Measurements from ENCODE around the gene TUBGCP2. TPM values are rescaled to one million over a fixed set of nuclear protein-coding genes. Genes with fewer than 3 reads are reported as not detected.
A peak's percentile ranks its signal among the peaks of the same experiment; 100 is the strongest.

Gene TUBGCP2
- total RNA-seq, 1 experiment from 2014 or later: 92.2 TPM

DNA sequence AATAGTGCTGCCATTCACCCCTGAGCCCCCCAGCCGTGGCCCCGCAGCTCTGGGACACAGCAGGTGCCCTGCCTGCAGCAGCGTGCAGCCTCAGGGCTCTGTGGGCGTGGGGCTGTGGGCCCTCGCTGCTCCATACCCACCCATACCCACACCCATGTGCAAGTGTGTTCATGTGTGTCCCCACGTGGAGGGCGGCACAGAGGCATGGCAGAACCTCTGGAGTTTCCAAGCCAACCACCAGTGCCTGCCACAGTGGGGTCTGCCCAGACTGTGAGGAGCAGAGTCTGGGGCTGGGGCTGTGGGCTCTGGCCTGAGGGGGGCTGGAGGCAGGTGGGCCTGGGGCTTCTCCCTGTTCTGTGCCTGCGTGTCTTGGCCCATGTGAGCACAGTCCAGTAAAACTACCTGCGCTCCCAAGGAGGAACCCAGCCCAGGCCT lies 40.9 kb upstream of the TUBGCP2 start:
- no peaks in the 10 kb centered on the region for H3K36me3 ChIP-seq (ENCODE audit: control insufficient read depth, insufficient read depth, low read length)
- H3K4me3 ChIP-seq (ENCODE audit: low read depth, low read length): no peak overlapping the region
- Mint-ChIP-seq H3K4me3 (ENCODE audit: unreplicated experiment) (peak overlapping the region; percentile 38), H3K9me3 (ENCODE audit: unreplicated experiment) (peaks cover 9% of the 10 kb centered on the region), H3K27ac (ENCODE audit: unreplicated experiment) (peak overlapping the region; percentile 48), H3K36me3 (ENCODE audit: insufficient read depth, unreplicated experiment) (peaks cover 60% of the 10 kb centered on the region), H3K4me1 (ENCODE audit: low read depth, unreplicated experiment) (peaks cover 16% of the 10 kb centered on the region), H3K27me3 (ENCODE audit: insufficient read depth, unreplicated experiment) (no peaks in the 10 kb centered on the region)
- TF ChIP-seq, protein P1, sequence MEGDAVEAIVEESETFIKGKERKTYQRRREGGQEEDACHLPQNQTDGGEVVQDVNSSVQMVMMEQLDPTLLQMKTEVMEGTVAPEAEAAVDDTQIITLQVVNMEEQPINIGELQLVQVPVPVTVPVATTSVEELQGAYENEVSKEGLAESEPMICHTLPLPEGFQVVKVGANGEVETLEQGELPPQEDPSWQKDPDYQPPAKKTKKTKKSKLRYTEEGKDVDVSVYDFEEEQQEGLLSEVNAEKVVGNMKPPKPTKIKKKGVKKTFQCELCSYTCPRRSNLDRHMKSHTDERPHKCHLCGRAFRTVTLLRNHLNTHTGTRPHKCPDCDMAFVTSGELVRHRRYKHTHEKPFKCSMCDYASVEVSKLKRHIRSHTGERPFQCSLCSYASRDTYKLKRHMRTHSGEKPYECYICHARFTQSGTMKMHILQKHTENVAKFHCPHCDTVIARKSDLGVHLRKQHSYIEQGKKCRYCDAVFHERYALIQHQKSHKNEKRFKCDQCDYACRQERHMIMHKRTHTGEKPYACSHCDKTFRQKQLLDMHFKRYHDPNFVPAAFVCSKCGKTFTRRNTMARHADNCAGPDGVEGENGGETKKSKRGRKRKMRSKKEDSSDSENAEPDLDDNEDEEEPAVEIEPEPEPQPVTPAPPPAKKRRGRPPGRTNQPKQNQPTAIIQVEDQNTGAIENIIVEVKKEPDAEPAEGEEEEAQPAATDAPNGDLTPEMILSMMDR (IDR thresholded peaks at IDR 0.05; ENCODE audit: insufficient read depth in 1 of 2, low read depth in 1 of 2, low read length in 1 of 2, severe bottlenecking in 1 of 2, unreplicated experiment in 1 of 2): no peak
- 0 out of 2 replicates have a peak, but pooled peaks cover 3% of the 10 kb centered on the region for H3K9me3 ChIP-seq
- no peaks in the 10 kb centered on the region for H3K27me3 ChIP-seq (replicated peaks; ENCODE audit: control insufficient read depth, insufficient read depth, low read length)
- no TSS peak for BruUV-seq (replicated peaks)
- H3K4me1 ChIP-seq: peaks cover 47% of the 10 kb centered on the region
- POLR2A ChIA-PET: no interaction called here
- DNase-seq: no peak
- CTCF ChIA-PET: no interaction called here
- intact Hi-C loops (cut with micrococcal nuclease; ENCODE audit: unreplicated experiment): loop anchor here (2.0 kb wide), 1 partner anchor 21 kb away; no protein-coding TSS in a partner anchor

DNA sequence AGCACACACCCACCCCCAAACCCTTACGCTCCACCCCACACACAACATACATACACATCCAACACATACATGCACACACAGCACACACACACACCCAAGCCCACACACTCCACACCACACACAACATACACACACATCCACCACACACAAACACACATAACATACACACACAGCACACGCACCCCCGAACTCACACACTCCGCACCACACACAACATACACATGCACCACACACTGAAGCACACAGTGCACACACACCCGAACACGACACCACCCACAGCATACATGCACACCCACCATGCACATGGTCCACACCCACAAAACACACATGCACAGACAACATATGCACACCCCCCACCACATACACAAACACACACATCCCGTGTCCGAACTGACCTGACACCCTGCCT lies 40.5 kb upstream of the TUBGCP2 start:
- no peaks in the 10 kb centered on the region for H3K27me3 Mint-ChIP-seq (ENCODE audit: insufficient read depth, unreplicated experiment)
- BruUV-seq (replicated peaks): no TSS peak
- ChIA-PET POLR2A (no interaction called here), CTCF (no interaction called here)
- Histone ChIP-seq H3K4me1 (peaks cover 47% of the 10 kb centered on the region), H3K4me3 (ENCODE audit: low read depth, low read length) (no peak overlapping the region), H3K27me3 (replicated peaks; ENCODE audit: control insufficient read depth, insufficient read depth, low read length) (no peaks in the 10 kb centered on the region), H3K9me3 (0 out of 2 replicates have a peak, but pooled peaks cover 3% of the 10 kb centered on the region), H3K36me3 (ENCODE audit: control insufficient read depth, insufficient read depth, low read length) (no peaks in the 10 kb centered on the region)
- peaks cover 60% of the 10 kb centered on the region for H3K36me3 Mint-ChIP-seq (ENCODE audit: insufficient read depth, unreplicated experiment)
- no peak for DNase-seq
- peak overlapping the region; percentile 38 for H3K4me3 Mint-ChIP-seq (ENCODE audit: unreplicated experiment)
- TF ChIP-seq, protein P1 (IDR thresholded peaks at IDR 0.05; ENCODE audit: insufficient read depth in 1 of 2, low read depth in 1 of 2, low read length in 1 of 2, severe bottlenecking in 1 of 2, unreplicated experiment in 1 of 2): no peak
- H3K27ac Mint-ChIP-seq (ENCODE audit: unreplicated experiment): peak overlapping the region; percentile 48
- peaks cover 9% of the 10 kb centered on the region for H3K9me3 Mint-ChIP-seq (ENCODE audit: unreplicated experiment)
- intact Hi-C loops (cut with micrococcal nuclease; ENCODE audit: unreplicated experiment): no loop called here
- peaks cover 16% of the 10 kb centered on the region for H3K4me1 Mint-ChIP-seq (ENCODE audit: low read depth, unreplicated experiment)

DNA sequence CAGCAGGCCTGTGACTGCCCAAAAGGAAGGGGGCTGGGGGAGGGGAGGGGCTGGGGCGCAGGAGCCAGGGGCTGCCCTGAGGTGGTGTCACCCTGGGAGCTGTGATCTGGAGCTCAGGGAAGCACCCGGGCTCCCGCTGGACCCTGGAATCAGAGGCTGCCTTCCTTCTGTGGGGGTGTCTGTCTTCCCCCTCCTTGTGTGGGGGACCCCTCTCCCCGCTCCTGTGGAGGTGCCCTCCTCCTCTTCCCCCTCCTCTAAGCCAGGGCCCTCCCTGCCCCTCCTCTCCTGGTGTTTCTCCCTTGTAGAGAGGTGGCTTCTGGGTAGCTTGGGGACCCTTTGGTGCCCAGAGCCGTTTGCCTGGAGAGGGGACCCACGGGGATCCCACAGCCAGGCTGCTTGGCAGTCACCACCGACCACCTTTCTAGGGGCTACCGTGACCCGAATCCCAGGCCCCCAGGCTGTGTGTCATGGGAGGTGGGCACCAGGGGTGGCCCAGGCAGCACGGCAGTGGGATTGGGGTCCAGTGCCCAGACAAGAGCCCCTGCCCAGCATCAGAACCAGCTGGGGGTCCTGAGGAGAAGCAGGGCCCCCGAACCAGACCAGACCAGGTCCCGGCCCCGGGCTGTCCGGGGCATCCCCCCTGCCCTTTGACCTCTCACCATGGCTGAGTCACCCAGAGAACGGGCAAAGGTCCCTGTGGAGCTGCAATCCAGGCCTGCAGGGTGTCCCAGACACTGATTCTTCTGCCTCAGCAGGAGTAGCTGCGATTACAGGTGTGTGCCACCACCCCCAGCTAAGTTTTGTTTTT lies 39.2 kb upstream of the TUBGCP2 start:
- Mint-ChIP-seq H3K4me1 (ENCODE audit: low read depth, unreplicated experiment) (peaks cover 21% of the 10 kb centered on the region), H3K27me3 (ENCODE audit: insufficient read depth, unreplicated experiment) (no peaks in the 10 kb centered on the region), H3K9me3 (ENCODE audit: unreplicated experiment) (peaks cover 9% of the 10 kb centered on the region), H3K36me3 (ENCODE audit: insufficient read depth, unreplicated experiment) (peaks cover 60% of the 10 kb centered on the region), H3K27ac (ENCODE audit: unreplicated experiment) (peak overlapping the region; percentile 36), H3K4me3 (ENCODE audit: unreplicated experiment) (no peak overlapping the region)
- Histone ChIP-seq H3K4me1 (peaks cover 54% of the 10 kb centered on the region), H3K9me3 (0 out of 2 replicates have a peak, but pooled peaks cover 3% of the 10 kb centered on the region), H3K36me3 (ENCODE audit: control insufficient read depth, insufficient read depth, low read length) (no peaks in the 10 kb centered on the region), H3K27me3 (replicated peaks; ENCODE audit: control insufficient read depth, insufficient read depth, low read length) (no peaks in the 10 kb centered on the region), H3K4me3 (ENCODE audit: low read depth, low read length) (no peak overlapping the region)
- intact Hi-C loops (cut with micrococcal nuclease; ENCODE audit: unreplicated experiment): no loop called here
- peak; percentile 86 to 91 for DNase-seq
- ChIA-PET CTCF (interaction anchor here (0.6 to 1.4 kb wide), 4 partner anchors 10 to 63 kb away, joined by 4 to 10 read pairs (median 6); partner anchors contain the start of gene FUOM), POLR2A (interaction anchor here (0.6 to 1.2 kb wide), 5 partner anchors 9 to 331 kb away, joined by 3 to 14 read pairs (median 3); partner anchors contain the start of gene FUOM)
- no TSS peak for BruUV-seq (replicated peaks)
- TF ChIP-seq, protein P1 (IDR thresholded peaks at IDR 0.05; ENCODE audit: insufficient read depth in 1 of 2, low read depth in 1 of 2, low read length in 1 of 2, severe bottlenecking in 1 of 2, unreplicated experiment in 1 of 2): peak in 1 of 2 experiments; percentile 17
